Activated CD4-positive, alpha-beta memory T cell treated with anti-CD3 and anti-CD28 coated beads for 36 hours (primary cell): Measurements from ENCODE around the gene ZMIZ1. TPM values are rescaled to one million over a fixed set of nuclear protein-coding genes. Genes with fewer than 3 reads are reported as not detected.

Source experiments
- CTCF ChIA-PET: fragments of 350-600 bp; sonication (Branson Sonifier 250); formaldehyde crosslinking; loops from one replicate; lab custom pipeline; 2021; ENCODE audit warnings: antibody characterized with exemption, inconsistent platforms; lab: Charles Lee
- POLR2A ChIA-PET: fragments of 350-600 bp; sonication (Branson Sonifier 250); formaldehyde crosslinking; loops from one replicate; lab custom pipeline; 2021; ENCODE audit warnings: antibody characterized with exemption; lab: Charles Lee
- DNase-seq: peaks from one replicate; pipeline ENCODE4 v3.0.0-alpha.2; 2020
- H3K27ac Mint-ChIP-seq: one replicate; pipeline ENCODE4 v1.8.0; 2021; ENCODE audit warnings: mixed read lengths
- H3K27me3 Mint-ChIP-seq: one replicate; pipeline ENCODE4 v1.8.0; 2021; ENCODE audit warnings: mixed read lengths
- H3K36me3 Mint-ChIP-seq: one replicate; pipeline ENCODE4 v1.8.0; 2021; ENCODE audit warnings: mixed read lengths
- H3K4me1 Mint-ChIP-seq: one replicate; pipeline ENCODE4 v1.8.0; 2021; ENCODE audit warnings: low read depth, mixed read lengths
- H3K4me3 Mint-ChIP-seq: one replicate; pipeline ENCODE4 v1.8.0; 2021; ENCODE audit warnings: mild to moderate bottlenecking, mixed read lengths
- H3K9me3 Mint-ChIP-seq: one replicate; pipeline ENCODE4 v1.8.0; 2021; ENCODE audit warnings: mixed read lengths
- intact Hi-C: fragments of 100-400 bp; cut with micrococcal nuclease; formaldehyde crosslinking; loops from one replicate; pipeline ENCODE4 v1.15.1; 2023
- total RNA-seq, 2 experiments: library from RNA; stranded (reverse); gene quantifications; one replicate each; pipeline ENCODE4 v1.2.3, GENCODE V29; 2021

Gene ZMIZ1
- total RNA-seq, 2 experiments from 2014 or later, result 28.5 to 29.2 TPM

GRCh38 chr10:79158402-79159097, 89.8 kb downstream of the ZMIZ1 start:
- H3K36me3 Mint-ChIP-seq, result no peaks in the 10 kb centered on the region
- H3K4me3 Mint-ChIP-seq, result no peak overlapping the region
- H3K27ac Mint-ChIP-seq, result no peak overlapping the region
- no peaks in the 10 kb centered on the region for H3K9me3 Mint-ChIP-seq
- CTCF ChIA-PET, result interaction anchor here (1.1 kb wide), 1 partner anchor 37 kb away, joined by 3 read pairs; no protein-coding TSS in a partner anchor
- intact Hi-C loops, result no loop called here
- H3K4me1 Mint-ChIP-seq, result no peaks in the 10 kb centered on the region
- POLR2A ChIA-PET, result no interaction called here
- H3K27me3 Mint-ChIP-seq, result no peaks in the 10 kb centered on the region
- DNase-seq, result no peak

- H3K9me3 Mint-ChIP-seq, result no peaks in the 10 kb centered on the region
- no peak overlapping the region for H3K27ac Mint-ChIP-seq
- intact Hi-C loops, result no loop called here
- no peaks in the 10 kb centered on the region for H3K27me3 Mint-ChIP-seq
- CTCF ChIA-PET, result interaction anchor here (1.1 kb wide), 1 partner anchor 37 kb away, joined by 3 read pairs; no protein-coding TSS in a partner anchor
- no peaks in the 10 kb centered on the region for H3K4me1 Mint-ChIP-seq
- POLR2A ChIA-PET, result no interaction called here
- no peaks in the 10 kb centered on the region for H3K36me3 Mint-ChIP-seq
- no peak overlapping the region for H3K4me3 Mint-ChIP-seq
- no peak for DNase-seq
Observed at GRCh38 chr10:79159141-79159651, 90.4 kb downstream of the ZMIZ1 start.

- Mint-ChIP-seq H3K27ac (no peak overlapping the region), H3K9me3 (no peaks in the 10 kb centered on the region), H3K27me3 (no peaks in the 10 kb centered on the region), H3K36me3 (no peaks in the 10 kb centered on the region), H3K4me1 (no peaks in the 10 kb centered on the region), H3K4me3 (no peak overlapping the region)
- intact Hi-C loops, result no loop called here
- ChIA-PET POLR2A (no interaction called here), CTCF (no interaction called here)
- no peak for DNase-seq
Observed at GRCh38 chr10:79159785-79160184, 91.0 kb downstream of the ZMIZ1 start.

- Mint-ChIP-seq H3K27me3 (no peaks in the 10 kb centered on the region), H3K4me3 (no peak overlapping the region), H3K4me1 (no peaks in the 10 kb centered on the region), H3K27ac (no peak overlapping the region), H3K36me3 (no peaks in the 10 kb centered on the region), H3K9me3 (no peaks in the 10 kb centered on the region)
- POLR2A ChIA-PET, result no interaction called here
- DNase-seq, result no peak
- intact Hi-C loops, result no loop called here
- CTCF ChIA-PET, result no interaction called here
Observed at GRCh38 chr10:79160191-79160590, 91.4 kb downstream of the ZMIZ1 start.

- ChIA-PET POLR2A (no interaction called here), CTCF (no interaction called here)
- intact Hi-C loops, result no loop called here
- H3K27ac Mint-ChIP-seq, result no peak overlapping the region
- H3K4me1 Mint-ChIP-seq, result no peaks in the 10 kb centered on the region
- no peaks in the 10 kb centered on the region for H3K27me3 Mint-ChIP-seq
- no peaks in the 10 kb centered on the region for H3K9me3 Mint-ChIP-seq
- H3K36me3 Mint-ChIP-seq, result no peaks in the 10 kb centered on the region
- H3K4me3 Mint-ChIP-seq, result no peak overlapping the region
- DNase-seq, result no peak
Observed at GRCh38 chr10:79161557-79161956, 92.8 kb downstream of the ZMIZ1 start.

- intact Hi-C loops, result no loop called here
- Mint-ChIP-seq H3K9me3 (no peaks in the 10 kb centered on the region), H3K4me3 (no peak overlapping the region), H3K4me1 (no peaks in the 10 kb centered on the region), H3K27me3 (no peaks in the 10 kb centered on the region), H3K36me3 (no peaks in the 10 kb centered on the region), H3K27ac (no peak overlapping the region)
- no peak for DNase-seq
- POLR2A ChIA-PET, result no interaction called here
- CTCF ChIA-PET, result no interaction called here
Observed at GRCh38 chr10:79162022-79162421, 93.3 kb downstream of the ZMIZ1 start.

- intact Hi-C loops, result no loop called here
Observed at GRCh38 chr10:79162861-79163665, 94.3 kb downstream of the ZMIZ1 start.

GRCh38 chr10:79163666-79163975, 94.9 kb downstream of the ZMIZ1 start:
- Mint-ChIP-seq H3K4me3 (no peak overlapping the region), H3K9me3 (no peaks in the 10 kb centered on the region), H3K27ac (no peak overlapping the region), H3K4me1 (no peaks in the 10 kb centered on the region), H3K36me3 (no peaks in the 10 kb centered on the region), H3K27me3 (no peaks in the 10 kb centered on the region)
- ChIA-PET CTCF (no interaction called here), POLR2A (no interaction called here)
- no peak for DNase-seq
- intact Hi-C loops, result no loop called here

More at GRCh38 chr10:79162861-79163665, 94.3 kb downstream of the ZMIZ1 start:
- no peaks in the 10 kb centered on the region for H3K27me3 Mint-ChIP-seq
- no peak for DNase-seq
- POLR2A ChIA-PET, result no interaction called here
- no peaks in the 10 kb centered on the region for H3K9me3 Mint-ChIP-seq
- H3K36me3 Mint-ChIP-seq, result no peaks in the 10 kb centered on the region
- no peak overlapping the region for H3K27ac Mint-ChIP-seq
- H3K4me3 Mint-ChIP-seq, result no peak overlapping the region
- CTCF ChIA-PET, result no interaction called here
- H3K4me1 Mint-ChIP-seq, result no peaks in the 10 kb centered on the region

- H3K4me3 Mint-ChIP-seq, result no peak overlapping the region
- no peak overlapping the region for H3K27ac Mint-ChIP-seq
- POLR2A ChIA-PET, result no interaction called here
- no peaks in the 10 kb centered on the region for H3K4me1 Mint-ChIP-seq
- CTCF ChIA-PET, result no interaction called here
- intact Hi-C loops, result no loop called here
- no peaks in the 10 kb centered on the region for H3K9me3 Mint-ChIP-seq
- no peaks in the 10 kb centered on the region for H3K27me3 Mint-ChIP-seq
- H3K36me3 Mint-ChIP-seq, result no peaks in the 10 kb centered on the region
- no peak for DNase-seq
Observed at GRCh38 chr10:79164075-79164474, 95.3 kb downstream of the ZMIZ1 start.

GRCh38 chr10:79165070-79165778, 96.5 kb downstream of the ZMIZ1 start:
- CTCF ChIA-PET, result interaction anchor here (0.6 to 1.2 kb wide), 2 partner anchors 30 to 389 kb away, joined by 3 to 5 read pairs; no protein-coding TSS in a partner anchor

GRCh38 chr10:79166312-79166721, 97.6 kb downstream of the ZMIZ1 start:
- H3K9me3 Mint-ChIP-seq, result no peaks in the 10 kb centered on the region
- no peak for DNase-seq
- H3K36me3 Mint-ChIP-seq, result no peaks in the 10 kb centered on the region
- no peaks in the 10 kb centered on the region for H3K4me1 Mint-ChIP-seq
- intact Hi-C loops, result no loop called here
- no peaks in the 10 kb centered on the region for H3K27me3 Mint-ChIP-seq
- no peak overlapping the region for H3K27ac Mint-ChIP-seq
- ChIA-PET CTCF (interaction anchor here (1.2 kb wide), 1 partner anchor 29 kb away, joined by 5 read pairs; no protein-coding TSS in a partner anchor), POLR2A (no interaction called here)
- no peak overlapping the region for H3K4me3 Mint-ChIP-seq

More at GRCh38 chr10:79165070-79165778, 96.5 kb downstream of the ZMIZ1 start:
- POLR2A ChIA-PET, result interaction anchor here (0.6 kb wide), 1 partner anchor 1123 kb away, joined by 3 read pairs; no protein-coding TSS in a partner anchor
- Mint-ChIP-seq H3K4me3 (no peak overlapping the region), H3K27me3 (no peaks in the 10 kb centered on the region), H3K9me3 (no peaks in the 10 kb centered on the region), H3K27ac (no peak overlapping the region), H3K4me1 (no peaks in the 10 kb centered on the region), H3K36me3 (no peaks in the 10 kb centered on the region)
- DNase-seq, result no peak
- intact Hi-C loops, result no loop called here

- intact Hi-C loops, result no loop called here
- no peaks in the 10 kb centered on the region for H3K27me3 Mint-ChIP-seq
- no peak overlapping the region for H3K27ac Mint-ChIP-seq
- CTCF ChIA-PET, result no interaction called here
- no peaks in the 10 kb centered on the region for H3K9me3 Mint-ChIP-seq
- no peak overlapping the region for H3K4me3 Mint-ChIP-seq
- no peak for DNase-seq
- no peaks in the 10 kb centered on the region for H3K36me3 Mint-ChIP-seq
- H3K4me1 Mint-ChIP-seq, result no peaks in the 10 kb centered on the region
- POLR2A ChIA-PET, result no interaction called here
Observed at GRCh38 chr10:79166741-79167140, 98.0 kb downstream of the ZMIZ1 start.
